DOHH2 (cell line): Measurements from ENCODE around the gene PGA4.
"Not testable (repeated sequence)": the region's sequence is repeated elsewhere in the genome, so short reads cannot be mapped to it uniquely, and the experiment has no call there.

Source experiments
- H3F3A ChIP-seq: fragments of 200-600 bp; sonication (generic), shearing (Covaris generic); 2 replicates; pipeline ENCODE4 v1.6.0; 2016; ENCODE audit warnings: antibody characterized with exemption, mild to moderate bottlenecking; ENCODE audit not compliant: control insufficient read depth, insufficient read depth
- H3K27ac ChIP-seq: fragments of 200-600 bp; sonication (generic); 2 replicates; pipeline ENCODE4 v1.5.1; 2014; ENCODE audit warnings: low read depth, mild to moderate bottlenecking, low read length, moderate library complexity
- H3K27me3 ChIP-seq: fragments of 200-600 bp; sonication (generic); 2 replicates; pipeline ENCODE4 v1.6.1; 2014; ENCODE audit warnings: mild to moderate bottlenecking, low read length, mixed read lengths; ENCODE audit not compliant: control insufficient read depth
- H3K36me3 ChIP-seq: fragments of 200-600 bp; sonication (generic); 2 replicates; pipeline ENCODE4 v1.6.1; 2014; ENCODE audit warnings: mild to moderate bottlenecking, low read length, moderate library complexity, mixed read lengths; ENCODE audit not compliant: control insufficient read depth
- H3K4me1 ChIP-seq: fragments of 200-600 bp; sonication (generic); 2 replicates; pipeline ENCODE4 v1.6.1; 2014; ENCODE audit warnings: mild to moderate bottlenecking, low read length, mixed read lengths; ENCODE audit not compliant: control insufficient read depth
- H3K4me2 ChIP-seq: fragments of 200-600 bp; sonication (generic); 2 replicates; pipeline ENCODE4 v1.6.0; 2014; ENCODE audit warnings: mild to moderate bottlenecking, low read length, moderate library complexity
- H3K4me3 ChIP-seq: fragments of 200-600 bp; sonication (generic); 2 replicates; pipeline ENCODE4 v1.5.1; 2014; ENCODE audit warnings: mild to moderate bottlenecking, low read length, mixed read lengths
- H3K79me2 ChIP-seq: fragments of 200-600 bp; sonication (generic); 2 replicates; pipeline ENCODE4 v1.6.1; 2014; ENCODE audit warnings: mild to moderate bottlenecking, low read length, mixed read lengths; ENCODE audit not compliant: control insufficient read depth
- H3K9me2 ChIP-seq: fragments of 200-600 bp; sonication (generic); replicated peaks from 2 replicates; pipeline ENCODE4 v1.6.1; 2014; ENCODE audit warnings: mild to moderate bottlenecking, low read length, mixed read lengths; ENCODE audit not compliant: control insufficient read depth
- H3K9me3 ChIP-seq: fragments of 200-600 bp; sonication (generic); 2 replicates; pipeline ENCODE4 v1.6.1; 2014; ENCODE audit warnings: antibody characterized with exemption, low read length, mixed read lengths; ENCODE audit not compliant: control insufficient read depth, insufficient read depth
- H4K20me1 ChIP-seq: fragments of 200-600 bp; sonication (generic); 2 replicates; pipeline ENCODE4 v1.6.0; 2014; ENCODE audit warnings: low read depth, mild to moderate bottlenecking, antibody characterized with exemption, low read length, moderate library complexity; ENCODE audit not compliant: control insufficient read depth, insufficient read depth
- CTCF ChIP-seq: fragments of 200-600 bp; sonication (generic); IDR thresholded peaks from one replicate; pipeline ENCODE4 v1.5.1; 2014; ENCODE audit warnings: antibody characterized with exemption, mild to moderate bottlenecking, low read depth, low read length; ENCODE audit not compliant: poor library complexity, severe bottlenecking
- EZH2phosphoT487 ChIP-seq: fragments of 200-600 bp; sonication (generic); IDR thresholded peaks from 2 replicates; pipeline ENCODE4 v1.6.1; 2017; ENCODE audit warnings: borderline replicate concordance, mild to moderate bottlenecking, antibody characterized with exemption, low read length, moderate library complexity, mixed read lengths

The PGA4 gene

GRCh38 chr11:61174273-61174672 lies 47.9 kb upstream of the PGA4 start:
- peaks cover 7% of the 10 kb centered on the region for H3K27me3 ChIP-seq
- no peak overlapping the region for H3K27ac ChIP-seq
- H3K4me1 ChIP-seq: peaks cover 10% of the 10 kb centered on the region
- TF ChIP-seq EZH2phosphoT487: no peak
- no peak for TF ChIP-seq CTCF
- H3F3A ChIP-seq: no peaks in the 10 kb centered on the region
- H3K4me2 ChIP-seq: no peak overlapping the region
- H3K9me3 ChIP-seq: no peaks in the 10 kb centered on the region
- no peaks in the 10 kb centered on the region for H3K36me3 ChIP-seq
- H3K9me2 ChIP-seq: no peaks in the 10 kb centered on the region
- H3K4me3 ChIP-seq: no peak overlapping the region
- H4K20me1 ChIP-seq: no peaks in the 10 kb centered on the region
- no peaks in the 10 kb centered on the region for H3K79me2 ChIP-seq

GRCh38 chr11:61174949-61175348 lies 47.2 kb upstream of the PGA4 start:
- Histone ChIP-seq H3F3A (no peaks in the 10 kb centered on the region), H3K9me3 (no peaks in the 10 kb centered on the region), H3K27me3 (peaks cover 7% of the 10 kb centered on the region), H3K27ac (no peak overlapping the region), H3K79me2 (no peaks in the 10 kb centered on the region), H3K36me3 (no peaks in the 10 kb centered on the region), H3K9me2 (no peaks in the 10 kb centered on the region), H3K4me3 (no peak overlapping the region), H3K4me1 (peaks cover 10% of the 10 kb centered on the region), H3K4me2 (no peak overlapping the region), H4K20me1 (no peaks in the 10 kb centered on the region)
- TF ChIP-seq CTCF (no peak), EZH2phosphoT487 (no peak)

GRCh38 chr11:61176446-61176845 lies 45.7 kb upstream of the PGA4 start:
- H3K36me3 ChIP-seq: no peaks in the 10 kb centered on the region
- H3K4me2 ChIP-seq: no peak overlapping the region
- no peaks in the 10 kb centered on the region for H3F3A ChIP-seq
- TF ChIP-seq CTCF (no peak), EZH2phosphoT487 (no peak)
- H3K9me3 ChIP-seq: no peaks in the 10 kb centered on the region
- peaks cover 9% of the 10 kb centered on the region for H3K4me1 ChIP-seq
- H3K27ac ChIP-seq: no peak overlapping the region
- H3K4me3 ChIP-seq: no peak overlapping the region
- H3K27me3 ChIP-seq: peaks cover 7% of the 10 kb centered on the region
- no peaks in the 10 kb centered on the region for H4K20me1 ChIP-seq
- no peaks in the 10 kb centered on the region for H3K9me2 ChIP-seq
- H3K79me2 ChIP-seq: no peaks in the 10 kb centered on the region

- H3K9me2 ChIP-seq, H4K20me1 ChIP-seq, H3K79me2 ChIP-seq, H3F3A ChIP-seq, H3K27me3 ChIP-seq, H3K4me3 ChIP-seq, H3K9me3 ChIP-seq, H3K4me2 ChIP-seq, H3K36me3 ChIP-seq, H3K27ac ChIP-seq, H3K4me1 ChIP-seq: not testable (repeated sequence)
Measured at GRCh38 chr11:61180205-61180604, 41.9 kb upstream of the PGA4 start.
